GM13977 (cell line): ENCODE measurements around the gene APOBEC3B.
"Not testable (repeated sequence)": the region's sequence is repeated elsewhere in the genome, so short reads cannot be mapped to it uniquely, and the experiment has no call there.

Source experiments
- DNase-seq: peaks from one replicate; pipeline ENCODE4 v3.0.0; 2012; ENCODE audit warnings: low spot score
- CTCF ChIP-seq: IDR thresholded peaks from 2 replicates; pipeline ENCODE4 v1.5.1; 2012; ENCODE audit warnings: mild to moderate bottlenecking, control low read depth; ENCODE audit not compliant: insufficient read depth; ENCODE audit errors: extremely low read depth, missing control alignments
- in situ Hi-C: fragments of 300-500 bp; cut with MboI; formaldehyde crosslinking; loops from one replicate; pipeline ENCODE4 v1.12.0; 2022; ENCODE audit warnings: low sequenced_read_pairs, low pct_unique_long_range_greater_than_20kb, mixed read lengths, inconsistent platforms; ENCODE audit not compliant: unreplicated experiment

Gene APOBEC3B

GRCh38 chr22:38955250-38955905 lies 26.8 kb upstream of the APOBEC3B start:
- in situ Hi-C loops = no loop called here
- no peak for TF ChIP-seq CTCF
- no peak for DNase-seq

- no peak for TF ChIP-seq CTCF
- in situ Hi-C loops = no loop called here
These were observed 26.2 kb upstream of the APOBEC3B start for GRCh38 chr22:38955926-38956325.

GRCh38 chr22:38956551-38956950 lies 25.6 kb upstream of the APOBEC3B start:
- no peak for DNase-seq
- no peak for TF ChIP-seq CTCF
- in situ Hi-C loops = no loop called here

More at GRCh38 chr22:38955926-38956325, 26.2 kb upstream of the APOBEC3B start:
- no peak for DNase-seq

DNA sequence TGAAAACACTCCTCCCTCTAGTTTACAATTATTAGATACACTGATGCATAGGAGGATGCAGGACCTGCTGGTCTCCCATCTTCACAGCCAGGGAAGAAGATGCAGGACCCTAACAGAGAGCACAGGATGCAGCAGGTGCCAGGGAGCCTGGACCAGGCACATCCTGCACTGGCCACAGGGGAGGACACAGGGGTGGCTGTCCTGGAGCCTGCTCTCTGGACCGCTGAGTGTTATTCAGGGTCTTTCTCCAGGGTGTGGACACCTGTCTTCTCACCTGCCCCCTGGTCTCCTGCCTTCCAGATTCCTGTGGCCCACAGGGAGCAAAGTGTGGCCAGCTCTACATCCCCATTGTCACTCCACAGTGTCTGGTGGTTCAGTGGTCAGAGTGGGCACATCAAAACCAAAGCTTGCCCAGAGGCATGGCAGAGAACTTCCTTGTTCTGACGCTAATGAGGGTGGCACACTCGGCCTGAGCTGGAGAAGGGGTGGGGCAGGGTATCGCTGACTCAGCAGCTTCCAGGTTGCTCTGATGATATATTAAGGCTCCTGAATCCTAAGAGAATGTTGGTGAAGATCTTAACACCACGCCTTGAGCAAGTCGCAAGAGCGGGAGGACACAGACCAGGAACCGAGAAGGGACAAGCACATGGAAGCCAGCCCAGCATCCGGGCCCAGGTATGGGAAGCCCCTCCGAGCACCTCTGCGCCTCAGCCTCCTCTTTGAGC lies 24.9 kb upstream of the APOBEC3B start, which contains the start of gene APOBEC3A:
Gene APOBEC3A (plus strand): TSS at position 564 of the 725 bp plus-strand sequence. CDS start 83 bp downstream, at position 647.
- DNase-seq = no peak
- in situ Hi-C loops = no loop called here
- TF ChIP-seq CTCF = no peak

GRCh38 chr22:38957808-38958650 lies 24.1 kb upstream of the APOBEC3B start:
- TF ChIP-seq CTCF = no peak
- in situ Hi-C loops = no loop called here
- DNase-seq = no peak

- DNase-seq, in situ Hi-C loops: not testable (repeated sequence)
These were observed 23.6 kb upstream of the APOBEC3B start for GRCh38 chr22:38958651-38958943.

DNA sequence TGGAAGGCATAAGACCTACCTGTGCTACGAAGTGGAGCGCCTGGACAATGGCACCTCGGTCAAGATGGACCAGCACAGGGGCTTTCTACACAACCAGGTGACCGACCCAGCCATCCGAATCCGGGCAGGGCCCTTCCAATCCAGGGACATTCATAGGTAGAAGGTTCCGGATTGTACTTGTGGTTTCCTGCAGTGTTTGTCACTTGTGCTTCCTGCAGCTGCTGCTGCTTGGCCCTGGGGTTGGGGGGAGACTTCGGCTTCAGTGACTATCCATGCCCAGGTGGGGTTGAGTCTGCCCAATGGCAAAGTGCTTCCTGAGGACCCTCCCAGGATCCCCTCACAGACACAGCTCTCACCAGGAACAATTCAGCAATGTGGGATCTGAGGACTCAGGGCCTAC lies 22.6 kb upstream of the APOBEC3B start:
- DNase-seq = no peak
- in situ Hi-C loops = no loop called here
- no peak for TF ChIP-seq CTCF

GRCh38 chr22:38960673-38961072 lies 21.5 kb upstream of the APOBEC3B start:
- in situ Hi-C loops, DNase-seq: not testable (repeated sequence)

DNA sequence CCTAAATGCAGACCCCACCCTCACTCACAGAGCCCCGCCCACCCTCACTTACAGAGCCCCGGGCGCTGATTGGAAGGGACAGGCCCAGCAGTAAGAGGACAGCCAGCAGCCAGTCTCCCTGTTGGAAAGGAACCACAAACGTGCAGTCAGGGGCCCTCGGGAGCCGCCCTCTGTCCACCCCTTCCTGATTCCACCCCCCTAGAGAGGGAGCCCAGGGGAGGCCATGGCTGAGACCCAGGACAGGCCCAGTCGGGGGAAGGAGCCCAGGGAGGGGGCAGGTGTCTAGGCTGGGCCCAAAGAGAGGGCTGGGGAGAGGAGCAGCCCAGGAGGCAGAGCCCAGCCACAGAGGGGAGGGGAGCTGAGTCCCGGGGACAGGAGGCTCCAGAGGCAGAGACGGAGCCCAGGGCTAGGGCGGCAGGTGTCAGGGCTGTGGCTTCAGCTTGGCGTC lies 18.8 kb upstream of the APOBEC3B start:
- in situ Hi-C loops = not testable (repeated sequence)

More for the DNA sequence above, 18.8 kb upstream of the APOBEC3B start:
- DNase-seq = not testable (repeated sequence)
